Cerebellar cortex (tissue), 1 donor: ENCODE results near the gene OGFOD3.
"Not testable (repeated sequence)": the region's sequence is repeated elsewhere in the genome, so short reads cannot be mapped to it uniquely, and the experiment has no call there.

Experiments
- DNase-seq: peaks from one replicate; pipeline ENCODE4 v3.0.0-alpha.2; 2015; ENCODE audit warnings: low spot score

The OGFOD3 gene

GRCh38 chr17:82351713-82352488 is 66.5 kb downstream of the OGFOD3 start:
- DNase-seq: peak; percentile 94

GRCh38 chr17:82351254-82351712 is 67.1 kb downstream of the OGFOD3 start:
- DNase-seq: no peak

- peak; percentile 72 for DNase-seq
Measured at GRCh38 chr17:82350182-82351030, 68.0 kb downstream of the OGFOD3 start.

GRCh38 chr17:82349287-82349701 is 69.1 kb downstream of the OGFOD3 start:
- peak; percentile 79 for DNase-seq

- no peak for DNase-seq
Measured at GRCh38 chr17:82348866-82349265, 69.5 kb downstream of the OGFOD3 start.

- no peak for DNase-seq
Measured at GRCh38 chr17:82348434-82348833, 70.0 kb downstream of the OGFOD3 start.

- not testable (repeated sequence) for DNase-seq
Measured at GRCh38 chr17:82347994-82348393, 70.4 kb downstream of the OGFOD3 start.

GRCh38 chr17:82346342-82347300 is 71.8 kb downstream of the OGFOD3 start:
- peak; percentile 94 for DNase-seq

- DNase-seq: peak; percentile 67
Measured at GRCh38 chr17:82345151-82345976, 73.0 kb downstream of the OGFOD3 start.

GRCh38 chr17:82344175-82344907 is 74.0 kb downstream of the OGFOD3 start:
- peak; percentile 47 for DNase-seq

- peak; percentile 74 for DNase-seq
Measured at GRCh38 chr17:82343560-82343959, 74.8 kb downstream of the OGFOD3 start.

- DNase-seq: no peak
Measured at GRCh38 chr17:82342361-82343079, 75.9 kb downstream of the OGFOD3 start.

GRCh38 chr17:82339634-82340580 is 78.5 kb downstream of the OGFOD3 start:
- no peak for DNase-seq
